Activated CD4-positive, alpha-beta T cell treated with anti-CD3 and anti-CD28 coated beads, Interleukin-2, Interleukin-4, amounts not matched to agents 100 ng/mL and 50 ng/mL, durations not matched to agents 16 hours and 8 hours (primary cell): ENCODE results near the gene IL31RA.

Experiments
- DNase-seq: peaks from one replicate; pipeline ENCODE4 v3.0.0-alpha.2; 2020; ENCODE audit warnings: low spot score

The IL31RA gene

DNA sequence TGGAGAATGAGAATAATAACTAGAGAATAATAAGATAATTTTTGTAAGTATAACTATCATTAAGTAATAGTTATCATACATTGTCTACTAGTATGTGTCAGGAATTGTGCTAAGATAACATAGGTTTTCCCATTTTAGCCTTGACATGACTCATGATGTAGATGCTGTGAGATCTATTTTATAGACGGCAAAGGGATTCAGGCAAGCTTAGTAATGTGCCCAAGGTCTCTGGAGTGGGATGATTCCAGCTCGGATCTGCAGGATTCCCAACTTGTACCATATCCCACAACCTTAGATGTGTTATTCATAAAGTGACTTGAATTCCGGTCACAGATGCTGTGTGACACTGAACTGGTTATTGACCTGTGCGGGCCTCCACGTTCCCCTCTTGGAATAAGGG lies 51.5 kb downstream of the IL31RA start:
- no peak for DNase-seq

DNA sequence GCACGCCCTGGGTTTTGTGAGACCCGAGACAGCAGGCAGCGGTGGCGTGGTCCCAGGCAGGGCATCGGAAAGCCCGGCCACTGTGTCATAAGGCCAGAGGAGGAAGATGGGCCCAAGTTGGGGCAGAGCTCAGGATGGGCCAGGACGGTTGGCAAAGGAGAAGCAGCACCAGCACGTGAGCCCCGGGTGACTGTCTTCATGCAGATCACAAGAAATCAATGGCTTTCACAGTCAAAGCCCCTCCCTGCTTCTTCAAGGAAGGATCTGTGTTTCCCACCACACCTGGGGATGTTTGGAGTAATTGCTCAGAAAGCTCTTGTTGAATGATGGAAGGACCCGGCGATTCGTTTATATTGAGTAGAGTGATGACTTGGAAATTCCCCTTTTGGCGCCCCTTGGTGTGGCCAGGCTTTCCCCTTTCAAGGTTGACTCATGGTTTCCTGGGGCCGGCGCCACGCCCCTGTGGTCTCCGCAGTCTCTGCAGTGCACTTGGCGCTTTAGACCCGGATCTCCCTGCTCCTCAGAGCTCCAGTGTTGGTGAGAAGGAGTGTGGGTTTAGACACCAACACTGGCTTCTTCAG lies 52.1 kb downstream of the IL31RA start:
- peak; percentile 83 for DNase-seq

DNA sequence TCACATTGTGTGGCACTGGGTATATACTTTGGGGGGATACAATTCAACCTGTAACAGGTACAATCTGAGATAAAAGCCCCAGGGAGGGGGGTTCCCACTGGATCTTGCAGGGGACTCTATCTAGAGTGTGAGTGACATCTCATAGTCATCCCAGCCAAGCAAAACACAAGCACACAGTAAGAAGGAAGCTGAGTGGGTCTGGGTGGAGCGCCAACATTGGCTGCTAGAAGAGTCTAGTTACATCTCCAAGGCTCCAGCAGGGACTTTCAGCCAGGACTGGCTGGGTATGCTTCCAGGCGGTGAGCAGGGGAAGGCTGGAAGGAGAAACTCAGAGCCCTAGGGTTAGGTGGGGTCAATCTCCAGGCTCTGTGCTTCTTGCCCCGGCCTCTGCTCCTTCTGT lies 53.0 kb downstream of the IL31RA start:
- DNase-seq, result no peak

DNA sequence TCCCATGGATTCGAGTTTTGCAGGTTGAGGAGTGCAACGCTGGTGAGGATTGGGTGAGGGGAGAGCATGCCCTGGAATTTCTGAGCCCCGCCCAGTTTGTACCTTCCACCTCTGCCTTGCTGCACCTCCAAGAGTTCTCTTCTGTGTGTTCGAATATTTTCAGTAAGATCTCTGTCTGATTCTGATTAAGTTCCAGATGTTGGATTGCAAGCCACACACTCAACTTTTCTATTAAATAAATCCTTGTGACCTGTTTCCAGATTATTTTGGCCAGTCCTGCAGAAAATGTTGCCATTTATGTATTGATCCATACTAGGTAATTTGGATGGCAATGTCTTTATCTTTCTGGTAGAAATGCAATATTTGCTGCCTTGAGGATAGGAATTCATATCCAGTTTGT lies 54.1 kb downstream of the IL31RA start:
- DNase-seq, result no peak

DNA sequence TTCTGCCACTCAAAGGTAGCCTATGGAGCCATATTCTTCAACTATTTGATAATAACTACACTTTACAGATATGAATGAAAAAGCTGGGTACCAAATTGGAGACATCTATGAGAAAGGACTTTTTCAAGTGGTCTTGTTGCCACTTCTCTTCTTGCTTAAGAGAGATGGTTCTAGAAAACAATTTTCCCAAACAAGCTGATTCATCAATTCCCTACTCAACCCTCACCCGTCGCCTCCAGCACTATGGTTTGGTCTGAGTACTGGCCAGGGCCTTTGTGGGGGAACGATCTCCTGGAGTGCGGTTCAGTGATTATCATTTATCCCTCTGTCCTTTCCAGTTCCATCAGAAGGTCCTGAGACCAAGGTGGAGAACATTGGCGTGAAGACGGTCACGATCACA lies 56.8 kb downstream of the IL31RA start:
- no peak for DNase-seq

DNA sequence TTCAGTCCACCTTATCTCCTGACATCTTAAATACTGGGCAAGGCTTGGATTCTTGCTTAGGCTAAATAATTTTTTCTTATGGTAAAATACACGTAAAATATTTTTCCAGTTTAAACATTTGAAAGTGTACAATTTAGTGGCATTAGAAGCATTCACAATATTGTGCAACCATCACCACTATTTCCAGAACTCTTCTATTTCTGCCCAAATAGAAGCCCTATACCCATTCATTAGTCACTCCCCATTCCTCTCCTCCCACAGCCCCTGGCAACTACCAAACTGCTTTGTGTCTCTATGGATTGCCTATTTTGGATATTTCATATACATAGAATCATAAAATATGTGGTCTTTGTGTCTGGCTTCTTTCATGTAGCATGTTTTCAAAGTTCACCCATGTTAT lies 57.6 kb downstream of the IL31RA start:
- no peak for DNase-seq

DNA sequence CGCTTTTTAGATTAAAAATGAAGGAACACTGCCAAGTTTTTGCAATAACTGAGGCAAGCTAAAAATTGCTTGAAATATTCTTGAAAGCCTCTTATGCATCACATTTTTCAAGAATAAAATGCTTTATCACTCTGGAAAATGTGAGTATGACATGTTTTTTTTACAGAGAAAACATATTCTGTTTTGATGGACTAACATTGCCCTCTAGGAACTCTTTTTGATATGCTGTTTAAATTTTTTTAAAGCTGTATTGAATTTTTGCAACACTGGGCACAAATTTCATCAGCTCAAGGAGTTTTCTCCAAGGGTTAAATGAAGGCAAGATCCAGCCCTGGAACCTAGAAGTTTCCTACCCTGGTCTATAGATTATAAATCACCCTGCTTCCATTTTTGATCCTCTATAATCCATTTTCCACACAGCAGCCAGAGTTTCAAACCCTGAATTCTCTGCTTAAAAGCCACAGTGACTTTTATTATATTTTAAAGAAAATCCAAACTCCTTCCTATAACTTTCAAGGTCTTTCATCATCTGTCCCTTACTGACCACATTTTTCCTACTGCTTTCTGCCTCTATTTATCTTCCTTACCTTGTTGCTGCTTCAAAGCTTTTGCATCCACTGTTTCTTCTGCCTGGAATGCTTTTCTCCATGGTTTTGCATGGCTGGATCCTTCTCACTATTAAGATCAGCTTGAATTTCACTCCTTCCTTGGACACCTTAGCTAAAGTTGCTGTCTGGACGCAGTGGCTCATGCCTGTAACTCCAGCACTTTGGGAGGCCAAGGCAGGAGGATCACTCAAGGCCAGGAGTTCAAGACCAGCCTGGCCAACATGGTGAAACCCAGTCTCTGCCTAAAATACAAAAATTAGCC lies 60.9 kb downstream of the IL31RA start:
- DNase-seq, result no peak

DNA sequence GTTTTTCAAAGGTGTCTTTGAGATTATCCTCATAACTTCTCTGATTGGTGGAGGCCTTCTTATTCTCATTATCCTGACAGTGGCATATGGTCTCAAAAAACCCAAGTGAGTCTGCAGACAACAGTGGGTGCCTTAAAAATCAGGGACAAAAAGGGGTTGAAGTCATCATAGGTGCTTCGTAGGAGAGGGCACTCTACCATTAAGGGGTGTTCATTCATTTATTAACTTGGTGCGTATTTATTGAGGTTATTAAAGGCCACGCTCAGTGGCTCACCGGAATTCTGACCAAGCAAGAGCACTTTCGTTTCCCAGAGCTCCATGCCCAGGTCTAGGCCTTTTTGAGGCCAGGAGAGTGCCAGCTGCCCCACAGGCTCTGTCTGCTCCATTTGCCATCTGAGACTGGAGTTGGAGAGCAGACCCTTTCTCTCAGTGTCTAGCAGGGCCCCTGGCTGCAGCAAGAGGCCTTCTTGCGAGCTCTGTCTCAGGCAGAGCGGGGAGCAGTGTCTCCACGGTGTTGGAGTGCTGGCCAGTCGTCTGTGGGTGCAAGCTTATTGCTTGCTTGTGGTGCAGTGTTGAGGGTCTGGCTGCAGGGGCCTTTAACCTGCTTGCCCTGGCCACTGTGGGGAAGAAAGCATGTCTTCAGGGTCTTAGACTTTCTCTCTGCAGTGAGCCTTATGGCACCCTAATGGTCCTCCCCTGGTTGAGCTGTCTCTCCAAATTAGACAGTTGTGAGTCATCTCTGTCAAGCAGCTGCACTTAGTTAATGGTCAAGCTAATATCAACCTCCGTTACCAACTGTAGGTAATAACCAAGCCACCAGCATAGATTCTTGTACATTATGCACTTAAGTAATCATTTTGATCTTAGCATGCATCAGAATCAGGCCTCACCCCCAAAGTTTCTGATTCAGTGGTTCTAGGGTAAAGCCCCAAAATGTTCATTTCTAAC lies 62.6 kb downstream of the IL31RA start:
- no peak for DNase-seq

DNA sequence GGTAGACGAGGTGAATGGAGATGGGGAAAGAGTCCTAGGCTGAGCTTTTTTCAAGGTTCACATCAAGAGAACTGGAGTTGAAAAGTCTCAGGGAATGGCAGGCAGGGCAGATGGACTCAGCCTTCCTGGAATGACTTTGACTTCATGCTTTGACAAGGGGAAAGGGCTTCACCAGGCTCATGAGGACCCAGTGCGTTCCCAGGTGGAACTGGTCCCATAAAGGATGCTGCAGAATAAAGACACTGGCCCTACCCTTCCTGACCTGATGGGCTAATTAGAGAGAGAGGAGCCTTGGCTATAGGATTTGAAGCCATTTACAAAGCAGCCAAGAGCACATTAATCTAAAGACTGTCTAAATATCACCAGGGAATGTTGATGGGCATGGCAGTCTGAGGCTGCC lies 63.8 kb downstream of the IL31RA start:
- no peak for DNase-seq

DNA sequence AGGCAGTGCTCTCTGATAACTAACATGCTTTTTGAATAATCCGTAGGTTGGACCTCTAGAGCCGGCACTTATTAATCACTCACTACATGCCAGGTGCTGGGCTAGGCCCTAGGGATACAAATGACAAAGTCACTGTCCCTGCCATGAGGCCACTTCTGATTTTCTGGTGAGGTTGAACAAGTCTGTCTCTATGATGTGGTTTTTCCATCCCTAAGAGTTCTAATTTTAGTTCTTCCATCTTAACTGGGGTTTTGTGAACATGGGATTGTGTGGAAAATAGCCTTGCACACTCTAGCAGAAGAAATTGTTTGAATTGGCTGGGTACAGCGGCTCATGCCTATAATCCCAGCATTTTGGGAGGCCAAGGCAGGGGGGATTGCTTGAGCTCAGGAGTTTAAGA lies 64.6 kb downstream of the IL31RA start:
- no peak for DNase-seq

DNA sequence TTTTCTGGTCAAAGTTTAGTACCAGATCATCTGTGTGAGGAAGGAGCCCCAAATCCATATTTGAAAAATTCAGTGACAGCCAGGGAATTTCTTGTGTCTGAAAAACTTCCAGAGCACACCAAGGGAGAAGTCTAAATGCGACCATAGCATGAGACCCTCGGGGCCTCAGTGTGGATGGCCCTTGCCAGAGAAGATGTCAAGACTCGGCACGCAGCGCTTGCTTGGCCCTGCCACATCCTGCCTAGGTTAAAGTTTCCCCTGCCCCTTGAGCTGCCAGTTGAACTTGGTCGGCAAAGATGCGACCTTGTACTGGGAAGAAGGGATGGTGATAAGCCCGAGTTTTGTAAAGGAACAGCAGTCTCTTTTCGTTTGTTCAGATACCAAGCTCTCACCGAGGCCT lies 65.8 kb downstream of the IL31RA start:
- DNase-seq, result no peak

DNA sequence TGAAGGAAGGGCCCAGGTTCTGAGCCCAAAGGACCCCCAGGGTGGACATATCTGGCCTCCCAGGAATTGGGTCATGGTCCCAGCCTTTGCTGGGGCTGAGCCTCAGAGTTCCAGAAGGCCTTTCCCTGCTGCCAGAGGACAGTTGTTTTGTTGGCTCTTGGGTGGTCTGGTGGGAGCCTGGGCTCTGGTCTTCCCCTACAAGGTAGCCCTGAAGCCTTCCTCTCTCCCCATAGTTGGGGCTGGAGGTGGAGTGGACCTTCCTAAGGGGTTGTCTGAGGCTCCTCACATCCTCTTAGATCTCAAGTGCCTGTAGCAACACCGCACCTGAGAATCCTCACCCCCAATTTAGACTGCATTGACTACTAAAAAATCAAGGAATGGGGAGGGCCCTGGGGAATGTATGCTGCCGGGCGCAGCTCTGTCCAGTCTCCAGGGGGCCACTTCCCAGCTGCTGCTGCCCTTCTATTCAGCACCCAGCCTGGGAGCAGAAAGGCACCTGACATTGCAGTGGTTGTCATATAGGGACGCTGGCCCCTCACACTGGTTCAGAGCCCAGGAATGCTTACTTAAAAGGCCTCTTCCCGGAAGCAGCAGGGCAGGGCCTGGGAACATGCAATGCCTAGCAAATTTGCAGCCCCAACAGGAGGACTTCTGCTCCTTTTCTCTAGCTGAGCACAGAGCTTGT lies 66.4 kb downstream of the IL31RA start:
- DNase-seq, result no peak

DNA sequence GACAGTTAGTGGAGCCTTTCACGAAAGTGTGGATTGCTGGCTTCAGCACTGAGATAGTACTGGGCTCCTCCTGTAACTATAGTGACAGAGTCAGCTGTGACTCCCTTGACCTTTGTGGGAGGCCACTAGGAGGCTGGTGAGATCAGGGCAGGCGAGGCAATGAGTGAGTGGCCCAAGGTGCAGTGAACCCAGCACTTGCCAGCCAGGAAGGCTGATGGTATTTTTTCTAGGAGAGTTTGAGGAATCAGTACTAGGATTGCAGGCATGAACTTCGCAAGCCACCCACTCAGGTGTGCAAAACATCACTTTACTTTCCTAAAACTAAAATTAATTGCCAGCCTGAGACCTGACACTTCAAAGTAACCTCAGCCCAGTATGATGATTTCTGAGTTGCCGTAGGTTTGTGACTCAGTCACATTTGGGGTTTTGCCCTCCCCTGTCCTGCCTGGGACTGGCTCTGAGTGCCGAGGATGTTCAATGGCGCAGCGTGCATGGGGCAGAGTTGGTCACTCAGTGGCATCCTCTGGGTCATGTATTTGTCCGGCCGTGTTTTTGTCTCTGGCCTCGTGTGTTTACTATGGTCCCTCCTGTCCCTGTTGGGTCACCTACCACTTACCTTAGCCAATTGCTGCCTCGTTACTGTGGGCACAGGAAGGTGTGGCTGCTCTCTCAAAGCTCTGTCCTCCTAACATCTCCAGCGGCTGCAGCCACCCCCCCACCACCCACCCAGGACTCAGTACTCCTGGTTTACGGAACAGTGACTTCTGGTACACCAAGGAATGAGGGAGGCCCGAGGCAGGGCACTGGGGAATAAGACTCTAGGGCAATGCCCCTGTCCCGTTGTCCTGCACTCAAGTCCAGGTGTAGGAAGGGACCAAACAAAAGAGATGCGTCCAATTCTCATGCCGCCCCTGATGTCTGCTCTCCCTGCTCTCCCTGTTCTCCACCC lies 67.2 kb downstream of the IL31RA start:
- no peak for DNase-seq

DNA sequence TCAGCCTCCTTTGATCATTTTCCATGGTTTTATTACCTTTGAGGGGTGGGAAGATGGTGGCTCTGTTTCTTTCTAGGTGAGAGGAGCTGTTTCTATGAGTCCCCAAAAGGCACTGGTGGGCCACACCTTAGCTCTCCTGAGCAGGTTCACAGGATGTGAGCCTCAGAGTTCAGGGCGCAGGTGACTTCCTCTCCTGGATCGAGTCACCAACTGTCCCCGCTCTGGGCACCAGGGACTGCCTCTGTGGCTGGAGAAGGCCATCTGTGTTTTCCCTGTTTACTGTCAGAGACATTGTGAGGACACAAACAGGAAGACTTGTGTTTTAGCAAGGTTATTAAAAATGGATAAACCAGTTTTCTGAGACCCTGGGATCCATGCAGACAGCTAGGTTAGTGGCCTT lies 68.5 kb downstream of the IL31RA start:
- no peak for DNase-seq

DNA sequence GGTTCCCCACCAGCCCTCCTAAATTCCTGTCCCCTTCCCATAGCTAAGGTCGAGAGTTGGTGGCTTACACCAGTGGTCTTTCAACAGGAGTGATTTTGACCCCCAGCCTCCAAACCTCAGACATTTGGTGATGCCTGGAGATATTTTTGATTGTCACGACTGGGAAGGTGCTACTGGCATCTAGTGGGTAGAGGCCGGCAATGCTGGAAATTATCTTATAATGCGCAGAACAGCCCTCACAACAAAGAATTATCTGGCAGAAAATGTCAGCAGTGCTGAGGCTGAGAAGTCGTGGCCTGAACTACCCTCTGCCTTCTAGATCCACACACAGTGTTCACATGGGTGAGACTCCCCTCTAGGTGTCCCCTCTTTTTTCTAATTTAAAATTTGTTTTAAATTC lies 69.6 kb downstream of the IL31RA start:
- DNase-seq, result peak; percentile 16

DNA sequence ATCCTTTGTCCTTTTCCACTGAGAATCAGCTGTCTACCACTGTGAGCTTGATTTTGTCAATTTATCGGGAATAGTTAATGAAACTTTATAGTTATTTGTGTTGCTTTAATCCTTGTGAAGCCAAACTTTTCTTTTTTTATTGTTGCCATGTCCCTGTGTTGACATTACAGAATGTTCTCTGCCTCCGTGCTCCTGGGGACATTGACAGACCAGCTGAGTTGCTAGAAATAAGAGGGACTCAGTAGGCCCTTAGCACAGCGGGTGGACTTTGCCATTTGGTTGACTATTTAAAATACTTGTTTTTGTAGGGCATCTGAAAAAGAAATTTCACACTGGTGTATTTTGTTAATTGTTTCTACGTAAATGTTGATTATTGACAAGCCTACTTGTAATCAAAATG lies 70.5 kb downstream of the IL31RA start:
- no peak for DNase-seq

DNA sequence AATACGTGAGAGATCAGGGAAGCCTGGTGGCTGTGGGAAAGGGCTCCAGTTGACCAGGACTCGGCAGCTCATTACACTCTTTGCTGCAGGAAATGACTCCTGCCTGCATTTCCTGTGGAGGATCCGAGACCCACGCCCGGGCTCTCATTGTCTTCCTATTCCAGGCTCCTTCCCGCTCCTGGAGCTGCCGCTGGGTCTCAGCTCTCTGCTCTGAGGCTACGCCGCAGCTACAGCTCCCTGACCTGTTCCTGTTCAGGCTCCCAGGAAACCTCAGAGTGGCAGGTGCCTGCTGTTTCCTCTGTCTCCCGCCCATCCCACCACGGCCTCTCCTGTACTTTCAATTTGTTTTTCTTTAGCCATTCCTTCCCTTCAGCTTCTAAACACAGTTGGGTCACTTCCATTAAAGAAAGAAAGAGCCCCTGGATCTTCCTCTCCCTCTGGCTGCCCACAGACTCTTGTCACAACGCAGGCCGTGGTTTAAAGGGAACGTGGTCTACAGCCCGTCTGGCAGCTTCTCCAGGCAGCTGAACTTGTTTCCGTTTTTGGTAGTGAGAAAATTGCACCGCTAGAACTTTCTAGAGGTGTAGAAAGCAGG lies 72.1 kb downstream of the IL31RA start:
- DNase-seq, result no peak

DNA sequence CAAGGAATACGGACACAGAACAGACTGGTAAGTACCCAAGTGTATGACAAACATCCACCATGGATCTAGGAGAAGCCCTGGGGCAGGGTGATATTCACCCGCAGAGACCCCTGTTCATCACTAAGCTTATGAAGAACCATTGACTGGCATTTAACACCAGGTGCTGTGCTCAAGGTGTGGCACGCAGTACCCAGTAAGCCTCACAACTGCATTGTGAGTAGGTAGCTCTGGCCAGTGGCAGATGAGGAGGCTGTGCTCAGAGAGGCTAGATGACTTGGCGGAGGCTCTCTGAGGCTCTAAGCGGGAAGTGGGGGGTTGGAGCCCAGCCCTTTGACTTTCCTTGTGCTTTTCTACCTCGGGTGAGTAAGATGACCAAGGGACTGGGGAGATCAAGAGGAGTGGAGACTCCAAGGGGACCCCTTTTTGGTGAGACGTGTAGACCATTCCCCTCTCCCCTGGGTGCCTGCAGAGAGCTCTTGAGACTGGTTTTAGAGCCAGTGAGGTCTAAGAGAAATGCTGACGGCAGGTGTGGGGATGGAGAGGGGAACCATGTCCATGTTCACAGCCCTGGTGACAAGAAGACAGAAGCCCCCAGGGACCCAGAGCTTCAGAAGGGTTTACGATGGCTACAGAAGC lies 72.8 kb downstream of the IL31RA start:
- no peak for DNase-seq

DNA sequence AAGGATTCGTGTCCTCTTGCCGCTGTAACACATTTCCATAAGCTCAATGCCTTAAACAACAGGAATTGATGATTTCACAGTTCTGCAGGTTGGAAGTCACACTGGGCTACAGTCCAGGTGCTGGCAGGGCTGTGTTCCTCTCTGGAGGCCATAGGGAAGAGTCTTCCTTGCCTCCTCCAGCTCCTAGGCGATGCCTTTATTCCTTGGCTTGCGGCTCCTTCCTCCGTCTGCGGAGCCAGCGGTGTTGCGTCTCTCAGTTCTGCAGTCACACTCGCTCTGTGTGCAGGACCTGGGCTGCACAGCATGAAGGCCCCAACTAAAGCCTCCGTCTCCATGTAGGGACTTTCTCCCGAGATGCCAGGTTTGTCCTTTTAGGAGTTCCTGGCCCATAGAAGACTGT lies 73.6 kb downstream of the IL31RA start:
- no peak for DNase-seq

DNA sequence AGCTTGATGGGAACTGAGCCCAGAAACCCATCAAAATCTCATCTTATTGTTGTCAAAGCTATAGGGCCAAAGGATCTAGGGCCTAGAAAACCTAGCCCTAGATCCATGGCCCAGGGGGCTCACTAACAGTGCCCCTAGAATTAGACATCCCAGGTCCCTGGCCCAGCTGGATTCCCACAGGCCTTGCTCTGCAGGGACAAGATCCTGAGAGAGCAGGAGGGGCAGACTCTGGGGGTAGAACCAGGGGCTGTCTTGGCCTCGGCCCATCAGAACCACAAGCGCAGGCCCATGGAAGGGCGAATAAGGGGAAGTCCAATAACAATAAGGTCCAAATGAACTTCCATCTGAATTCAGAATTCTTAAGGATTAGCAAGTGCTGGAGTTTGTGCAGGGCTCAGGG lies 74.0 kb downstream of the IL31RA start:
- DNase-seq, result no peak
